RWPE2 (cell line): ENCODE data around the gene ENC1.
A peak's percentile ranks its signal among the peaks of the same experiment; 100 is the strongest.

ENCODE experiments used
- ATAC-seq: fragments of 200-7000 bp; cut with Tn5 transposase; 3 replicates; pipeline ENCODE4 v1.9.1; 2021; ENCODE audit warnings: low read depth
- DNase-seq: peaks from one replicate; pipeline ENCODE4 v3.0.0-alpha.2; 2020; ENCODE audit warnings: low spot score
- H3K27ac ChIP-seq: fragments of 450-650 bp; 2 replicates; pipeline ENCODE4 v1.5.1; 2017; ENCODE audit warnings: mild to moderate bottlenecking; ENCODE audit not compliant: poor library complexity, severe bottlenecking
- H3K27me3 ChIP-seq: fragments of 250-450 bp; sonication (Bioruptor Pico); 2 replicates; pipeline ENCODE4 v1.5.1; 2021; ENCODE audit warnings: mild to moderate bottlenecking, moderate library complexity; ENCODE audit not compliant: insufficient read depth, poor library complexity, severe bottlenecking
- H3K36me3 ChIP-seq: fragments of 250-450 bp; sonication (Bioruptor Pico); 2 replicates; pipeline ENCODE4 v1.5.1; 2020; ENCODE audit warnings: low read depth, mild to moderate bottlenecking, moderate library complexity
- H3K4me1 ChIP-seq: fragments of 250-450 bp; sonication (Bioruptor Pico); 2 replicates; pipeline ENCODE4 v1.5.1; 2021; ENCODE audit warnings: mild to moderate bottlenecking, moderate library complexity; ENCODE audit not compliant: insufficient read depth, poor library complexity, severe bottlenecking
- H3K4me3 ChIP-seq: fragments of 250-450 bp; sonication (Bioruptor Pico); 2 replicates; pipeline ENCODE4 v1.5.1; 2021; ENCODE audit warnings: mild to moderate bottlenecking, moderate library complexity; ENCODE audit not compliant: severe bottlenecking
- H3K9me3 ChIP-seq: fragments of 250-450 bp; sonication (Bioruptor Pico); 2 replicates; pipeline ENCODE4 v1.5.1; 2021; ENCODE audit warnings: mild to moderate bottlenecking, moderate library complexity; ENCODE audit not compliant: severe bottlenecking
- TF ChIP-seq, protein P1 (sequence below): fragments of 450-650 bp; IDR thresholded peaks from one replicate; pipeline ENCODE4 v1.5.1; 2017; ENCODE audit warnings: mild to moderate bottlenecking, moderate library complexity; ENCODE audit not compliant: poor library complexity, severe bottlenecking

ENC1 gene

DNA sequence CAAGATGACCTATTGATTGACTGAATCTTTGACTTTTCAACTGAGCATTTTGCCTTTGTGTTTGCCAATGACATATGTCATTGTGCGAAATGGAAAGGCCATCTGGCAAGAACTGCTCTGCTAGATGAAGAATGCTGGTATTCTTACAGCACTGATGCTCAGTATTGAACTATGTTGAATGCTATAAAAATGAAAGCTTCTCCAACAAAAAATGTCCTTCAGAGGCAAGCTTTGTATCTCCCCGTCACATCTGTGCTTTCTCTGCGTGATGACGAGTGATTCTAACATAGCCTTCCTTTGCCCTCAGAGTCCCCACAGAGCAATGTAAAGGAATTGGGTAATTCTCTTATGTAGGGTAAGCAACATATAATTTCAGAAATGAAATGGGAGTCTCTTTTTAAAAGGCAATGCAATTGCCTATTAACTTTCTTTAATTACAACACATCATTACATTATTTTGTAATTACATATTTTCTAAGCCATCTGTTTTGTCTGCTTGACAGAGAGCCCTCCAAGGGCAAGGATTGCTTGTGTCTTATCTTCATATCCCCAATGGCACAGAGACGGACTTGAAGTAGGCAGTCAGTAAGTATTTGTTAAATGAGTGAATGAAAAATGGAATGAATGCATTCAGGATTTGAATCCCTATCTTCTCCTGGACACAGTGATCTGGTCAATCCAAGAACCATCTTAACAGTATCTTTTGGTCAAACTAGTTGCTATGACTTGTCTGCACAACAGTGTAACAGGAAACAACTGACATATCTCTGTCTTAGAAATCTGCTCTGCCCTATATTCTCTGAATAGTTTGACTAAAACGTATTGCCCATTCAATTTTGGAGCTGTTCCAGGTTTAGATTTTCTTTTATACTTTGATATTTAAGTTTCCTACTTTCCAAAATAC, 46.1 kb downstream of the ENC1 start:
- H3K4me3 ChIP-seq: no peak overlapping the region
- ATAC-seq: no peak
- peak overlapping the region; percentile 49 for H3K27ac ChIP-seq
- no peaks in the 10 kb centered on the region for H3K36me3 ChIP-seq
- H3K27me3 ChIP-seq: no peaks in the 10 kb centered on the region
- TF ChIP-seq, protein P1, sequence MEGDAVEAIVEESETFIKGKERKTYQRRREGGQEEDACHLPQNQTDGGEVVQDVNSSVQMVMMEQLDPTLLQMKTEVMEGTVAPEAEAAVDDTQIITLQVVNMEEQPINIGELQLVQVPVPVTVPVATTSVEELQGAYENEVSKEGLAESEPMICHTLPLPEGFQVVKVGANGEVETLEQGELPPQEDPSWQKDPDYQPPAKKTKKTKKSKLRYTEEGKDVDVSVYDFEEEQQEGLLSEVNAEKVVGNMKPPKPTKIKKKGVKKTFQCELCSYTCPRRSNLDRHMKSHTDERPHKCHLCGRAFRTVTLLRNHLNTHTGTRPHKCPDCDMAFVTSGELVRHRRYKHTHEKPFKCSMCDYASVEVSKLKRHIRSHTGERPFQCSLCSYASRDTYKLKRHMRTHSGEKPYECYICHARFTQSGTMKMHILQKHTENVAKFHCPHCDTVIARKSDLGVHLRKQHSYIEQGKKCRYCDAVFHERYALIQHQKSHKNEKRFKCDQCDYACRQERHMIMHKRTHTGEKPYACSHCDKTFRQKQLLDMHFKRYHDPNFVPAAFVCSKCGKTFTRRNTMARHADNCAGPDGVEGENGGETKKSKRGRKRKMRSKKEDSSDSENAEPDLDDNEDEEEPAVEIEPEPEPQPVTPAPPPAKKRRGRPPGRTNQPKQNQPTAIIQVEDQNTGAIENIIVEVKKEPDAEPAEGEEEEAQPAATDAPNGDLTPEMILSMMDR: no peak
- no peaks in the 10 kb centered on the region for H3K9me3 ChIP-seq
- H3K4me1 ChIP-seq: peaks cover 19% of the 10 kb centered on the region
- no peak for DNase-seq

DNA sequence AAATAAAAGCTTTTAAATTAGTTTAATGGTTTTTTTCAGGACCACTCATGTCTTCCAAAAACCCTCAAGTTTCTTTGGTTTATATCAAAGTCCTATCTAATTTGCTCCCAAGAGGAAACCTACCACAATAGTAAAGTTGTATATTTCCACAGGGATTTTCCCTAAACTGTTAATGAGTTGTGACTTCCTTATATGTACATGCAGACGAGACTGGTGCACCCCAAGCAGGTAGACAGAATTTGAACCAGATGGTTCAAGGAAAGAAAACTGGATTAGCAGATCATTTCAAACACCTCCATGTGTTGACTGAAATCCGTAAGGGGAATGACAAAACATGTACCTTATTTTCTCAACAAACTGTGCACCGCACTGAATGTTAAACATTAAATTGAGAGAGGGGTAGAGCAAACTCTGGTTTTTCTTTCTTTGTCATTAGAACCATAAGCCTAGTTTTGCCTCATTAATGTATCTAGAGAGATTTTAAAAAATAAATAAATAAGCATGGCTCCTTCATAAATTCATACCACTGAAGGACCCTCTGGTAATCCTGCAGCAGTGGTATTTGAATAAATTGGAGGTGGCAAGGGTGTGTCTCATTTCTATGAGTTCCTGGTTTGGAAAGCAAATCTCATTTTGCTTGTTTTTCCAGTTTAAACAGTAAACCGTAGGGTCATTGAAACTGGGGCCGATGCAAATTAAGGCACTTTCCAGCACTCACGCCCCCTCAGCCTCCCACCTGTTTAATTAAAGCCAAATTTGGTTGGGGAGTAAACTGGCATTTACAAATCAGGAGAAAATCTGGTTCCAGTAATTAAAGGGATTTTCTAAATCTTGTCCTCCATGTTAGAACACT, 51.1 kb downstream of the ENC1 start:
- Histone ChIP-seq H3K4me3 (no peak overlapping the region), H3K4me1 (peaks cover 5% of the 10 kb centered on the region), H3K9me3 (no peaks in the 10 kb centered on the region), H3K36me3 (no peaks in the 10 kb centered on the region), H3K27ac (no peak overlapping the region), H3K27me3 (no peaks in the 10 kb centered on the region)
- ATAC-seq (no peak), DNase-seq (no peak)
- TF ChIP-seq, protein P1: no peak

DNA sequence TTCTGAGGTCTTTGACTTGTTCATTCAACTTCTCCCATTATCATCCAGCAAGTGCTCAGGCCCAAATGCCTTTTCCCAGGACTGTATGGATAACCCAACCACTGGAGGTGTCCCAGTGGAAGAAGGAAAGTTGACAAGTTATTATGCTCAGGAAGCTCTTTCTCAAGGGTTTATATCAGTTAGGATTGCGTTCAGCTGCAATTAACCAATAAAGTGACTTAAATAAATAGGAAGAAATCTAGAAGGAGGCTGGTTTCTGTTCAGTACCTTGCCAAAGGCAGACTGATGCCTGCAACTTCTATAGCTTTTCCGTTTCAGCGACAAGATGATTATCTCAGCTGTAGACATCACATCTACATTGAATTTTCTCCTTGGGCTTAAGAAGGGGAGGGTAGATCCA, 52.1 kb downstream of the ENC1 start:
- Histone ChIP-seq H3K4me1 (peaks cover 4% of the 10 kb centered on the region), H3K27ac (no peak overlapping the region), H3K36me3 (no peaks in the 10 kb centered on the region), H3K9me3 (no peaks in the 10 kb centered on the region), H3K4me3 (no peak overlapping the region), H3K27me3 (no peaks in the 10 kb centered on the region)
- ATAC-seq (no peak), DNase-seq (no peak)
- TF ChIP-seq, protein P1: no peak

DNA sequence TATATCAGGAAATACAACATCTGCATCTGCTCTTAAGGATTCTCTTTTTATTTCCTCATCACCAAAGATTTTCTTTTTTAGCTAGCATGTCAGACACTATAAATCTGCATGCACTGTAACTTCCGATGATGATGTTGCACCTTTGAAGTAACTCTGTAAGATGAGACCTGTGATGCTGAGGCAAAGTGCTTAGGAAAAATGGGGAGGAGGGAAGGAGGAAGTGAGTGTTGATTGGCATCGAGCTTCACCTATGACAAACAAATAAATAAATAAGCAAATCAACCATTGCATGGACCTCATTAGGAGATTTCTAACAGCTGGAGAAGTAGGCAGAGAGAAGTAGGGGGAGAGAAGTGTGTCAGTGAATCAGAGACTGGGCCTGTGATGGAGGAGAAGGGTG, 52.6 kb downstream of the ENC1 start:
- peaks cover 4% of the 10 kb centered on the region for H3K4me1 ChIP-seq
- ATAC-seq (no peak), DNase-seq (no peak)
- no peaks in the 10 kb centered on the region for H3K27me3 ChIP-seq
- H3K27ac ChIP-seq: no peak overlapping the region
- H3K36me3 ChIP-seq: no peaks in the 10 kb centered on the region
- TF ChIP-seq, protein P1: no peak
- no peaks in the 10 kb centered on the region for H3K9me3 ChIP-seq
- H3K4me3 ChIP-seq: no peak overlapping the region
